HepG2 (cell line): Measurements from ENCODE around the gene MPST. TPM values are rescaled to one million over a fixed set of nuclear protein-coding genes. Genes with fewer than 3 reads are reported as not detected.

ENCODE experiments used
- CENPBD1 ChIP-seq: sonication (generic); formaldehyde crosslinking; IDR thresholded peaks from 2 replicates; pipeline ENCODE4 v1.8.0; 2022; ENCODE audit warnings: missing genetic modification reagents, low read depth, mild to moderate bottlenecking, borderline replicate concordance
- FOXA1 ChIP-seq, 2 experiments: fragments of 450-650 bp in 1 of 2; sonication (generic) in 1 of 2; formaldehyde crosslinking in 1 of 2; IDR thresholded peaks; 2 replicates each; pipeline versions ENCODE4 v1.4.0 to v1.6.1; 2016 to 2020; ENCODE audit warnings: missing genetic modification reagents in 1 of 2
- FOXP1 ChIP-seq, 2 experiments: fragments of 450-650 bp in 1 of 2; IDR thresholded peaks; 2 replicates each; pipeline ENCODE4 v1.6.1; 2017 to 2018; ENCODE audit warnings: antibody characterized with exemption in 1 of 2
- HDAC1 ChIP-seq: sonication (generic); formaldehyde crosslinking; IDR thresholded peaks from 2 replicates; pipeline ENCODE4 v1.5.1; 2020; ENCODE audit warnings: mild to moderate bottlenecking, missing genetic modification reagents
- HOXA7 ChIP-seq: sonication (generic); formaldehyde crosslinking; IDR thresholded peaks from 2 replicates; pipeline ENCODE4 v1.8.1; 2022; ENCODE audit warnings: mild to moderate bottlenecking, missing genetic modification reagents, moderate library complexity
- NFRKB ChIP-seq: fragments of 450-650 bp; IDR thresholded peaks from 2 replicates; pipeline ENCODE4 v1.6.1; 2017
- RBM22 ChIP-seq: fragments of 200-400 bp; formaldehyde crosslinking; optimal IDR thresholded peaks from 2 replicates; pipeline ENCODE3; 2017; ENCODE audit warnings: mild to moderate bottlenecking, low read length, moderate library complexity
- SMAD3 ChIP-seq: sonication (generic); formaldehyde crosslinking; IDR thresholded peaks from 2 replicates; pipeline ENCODE4 v1.4.0; 2020; ENCODE audit warnings: missing genetic modification reagents
- ZFP36L1 ChIP-seq: sonication (generic); formaldehyde crosslinking; IDR thresholded peaks from 2 replicates; pipeline ENCODE4 v1.8.0; 2022; ENCODE audit warnings: mild to moderate bottlenecking, missing genetic modification reagents, moderate library complexity
- ZNF615 ChIP-seq: sonication (generic); formaldehyde crosslinking; IDR thresholded peaks from 2 replicates; pipeline ENCODE4 v1.5.0; 2020; ENCODE audit warnings: mild to moderate bottlenecking, missing genetic modification reagents, borderline replicate concordance
- ZNF687 ChIP-seq: sonication (generic); formaldehyde crosslinking; IDR thresholded peaks from 2 replicates; pipeline ENCODE4 v1.5.1; 2020; ENCODE audit warnings: mild to moderate bottlenecking, missing genetic modification reagents, moderate library complexity
- polyA plus RNA-seq, 8 experiments: library from polyadenylated mRNA; depleted of rRNA in 3 of 8; stranded (reverse) in 7 of 8; unstranded in 1 of 8; fragments of >200 nt; fragmentation: Illumina TruSeq in 4 of 8; extraction: Trizol in 4 of 8; gene quantifications; 2 replicates each; pipeline versions ENCODE4 v1.2.1 to v1.2.3, GENCODE V29; 2011 to 2016; ENCODE audit warnings: low read depth in 4 of 8, missing spikeins in 1 of 8, mixed read lengths in 1 of 8; ENCODE audit not compliant: insufficient read depth in 1 of 8
- total RNA-seq, 5 experiments: library from RNA; depleted of rRNA; stranded (reverse); fragments of >200 nt; fragmentation: Illumina TruSeq; extraction: Trizol; gene quantifications; 2 replicates each; pipeline ENCODE4 v1.2.3, GENCODE V29; 2016; ENCODE audit warnings: low read depth in 1 of 5

The MPST gene
- total and polyA plus RNA-seq, 2 of the 13 experiments (the other 11 are each of a cell fraction or from before 2014, with no cell fraction given): 133 to 141 TPM

- TF ChIP-seq ZNF687: peak; percentile 31; the same call in 1 of the 2 replicates
- no peak for TF ChIP-seq ZNF615
- no peak for TF ChIP-seq ZFP36L1 (CRISPR knock-in tag)
- TF ChIP-seq HOXA7: no peak
- TF ChIP-seq CENPBD1: no peak
- no peak for TF ChIP-seq SMAD3 (CRISPR knock-in tag)
- no peak for TF ChIP-seq FOXP1 (IDR thresholded peaks at IDR 0.05)
- TF ChIP-seq FOXP1 (CRISPR knock-in tag; IDR thresholded peaks at IDR 0.05): peak; percentile 45; the same call in 1 of the 2 replicates
- TF ChIP-seq HDAC1 (CRISPR knock-in tag): no peak
- no peak for TF ChIP-seq NFRKB
- no peak for TF ChIP-seq RBM22
- TF ChIP-seq FOXA1 (IDR thresholded peaks at IDR 0.05): no peak
- TF ChIP-seq FOXA1 (CRISPR knock-in tag; IDR thresholded peaks at IDR 0.05): peak; percentile 46
- TF ChIP-seq, all 625 proteins: peak for 4
These were observed 34.5 kb downstream of the MPST start (continued) for GRCh38 chr22:37054056-37054395.
